GM21390 (cell line): Measurements from ENCODE around the gene RAMP2.

Experiments
- ATAC-seq: cut with Tn5 transposase; IDR thresholded peaks from one replicate; pipeline ENCODE4 v1.9.1; 2021; ENCODE audit not compliant: unreplicated experiment

Gene RAMP2

DNA sequence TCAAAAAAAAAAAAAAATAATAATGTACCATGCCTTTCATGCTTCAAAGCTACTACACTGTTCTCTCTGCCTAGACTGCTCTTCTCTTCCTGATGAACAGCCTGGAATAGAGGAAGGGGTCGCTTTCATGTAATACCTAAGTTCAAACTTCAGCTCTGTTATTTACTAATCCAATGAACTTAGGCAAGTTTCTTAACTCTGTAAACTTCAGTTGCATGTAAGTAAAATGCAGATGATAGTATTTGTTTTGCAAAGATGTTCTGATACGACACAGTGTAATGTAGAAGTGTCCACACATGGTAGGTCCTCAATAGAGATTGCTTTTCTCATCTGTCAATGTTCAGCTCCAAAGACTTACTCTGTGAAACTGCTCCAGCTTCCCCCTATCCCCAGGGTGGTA lies 30.9 kb downstream of the RAMP2 start:
- ATAC-seq = no peak

DNA sequence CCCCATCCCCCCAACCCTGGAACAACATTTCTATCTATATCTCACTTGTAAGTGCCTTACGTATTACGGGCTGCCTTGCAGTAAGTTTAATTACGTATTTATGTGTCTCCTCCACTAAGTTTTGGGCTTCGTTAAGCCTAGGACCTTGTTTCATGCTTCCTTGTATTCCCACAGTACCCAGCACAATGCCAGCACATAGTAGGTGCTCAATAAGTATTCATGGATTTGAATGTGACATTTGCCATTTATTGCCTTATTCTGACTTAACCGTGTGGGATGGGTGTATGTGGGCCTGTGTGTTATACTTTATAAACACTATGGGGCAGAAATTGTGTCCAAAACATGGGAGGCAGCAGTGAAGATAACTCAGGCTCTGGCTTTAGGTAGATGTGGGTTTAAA lies 31.5 kb downstream of the RAMP2 start:
- ATAC-seq = no peak

DNA sequence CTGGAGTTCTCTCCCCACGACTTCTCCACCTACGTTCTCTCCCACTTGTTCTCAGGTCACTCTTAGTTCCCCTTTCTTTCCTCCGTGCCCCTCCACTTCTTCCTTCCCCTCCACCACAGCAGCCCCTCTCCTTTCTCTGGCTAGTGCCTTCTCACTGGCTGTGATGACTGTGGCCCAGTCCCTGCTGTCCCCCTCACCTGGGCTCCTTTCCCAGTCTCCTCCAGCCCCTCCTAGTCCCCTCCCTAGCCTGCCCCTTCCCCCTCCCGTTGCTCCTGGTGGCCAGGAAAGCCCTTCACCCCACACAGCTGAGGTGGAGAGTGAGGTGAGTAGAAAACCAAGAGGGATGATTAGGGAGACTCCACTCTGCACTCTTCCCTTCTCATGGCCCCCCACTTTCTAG lies 34.0 kb downstream of the RAMP2 start:
- no peak for ATAC-seq

DNA sequence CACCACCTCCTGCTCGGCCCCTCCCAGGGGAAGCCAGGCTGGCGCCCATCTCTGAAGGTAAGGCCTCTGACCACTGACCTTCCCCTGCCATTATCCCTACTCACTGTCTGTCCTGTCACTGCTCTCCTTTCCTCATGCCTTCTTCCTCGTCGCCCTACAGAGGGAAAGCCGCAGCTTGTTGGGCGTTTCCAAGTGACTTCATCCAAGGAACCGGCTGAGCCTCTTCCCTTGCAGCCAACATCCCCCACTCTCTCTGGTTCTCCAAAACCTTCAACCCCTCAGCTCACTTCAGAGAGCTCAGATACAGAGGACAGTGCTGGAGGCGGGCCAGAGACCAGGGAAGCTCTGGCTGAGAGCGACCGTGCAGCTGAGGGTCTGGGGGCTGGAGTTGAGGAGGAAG lies 34.4 kb downstream of the RAMP2 start:
- ATAC-seq = no peak

DNA sequence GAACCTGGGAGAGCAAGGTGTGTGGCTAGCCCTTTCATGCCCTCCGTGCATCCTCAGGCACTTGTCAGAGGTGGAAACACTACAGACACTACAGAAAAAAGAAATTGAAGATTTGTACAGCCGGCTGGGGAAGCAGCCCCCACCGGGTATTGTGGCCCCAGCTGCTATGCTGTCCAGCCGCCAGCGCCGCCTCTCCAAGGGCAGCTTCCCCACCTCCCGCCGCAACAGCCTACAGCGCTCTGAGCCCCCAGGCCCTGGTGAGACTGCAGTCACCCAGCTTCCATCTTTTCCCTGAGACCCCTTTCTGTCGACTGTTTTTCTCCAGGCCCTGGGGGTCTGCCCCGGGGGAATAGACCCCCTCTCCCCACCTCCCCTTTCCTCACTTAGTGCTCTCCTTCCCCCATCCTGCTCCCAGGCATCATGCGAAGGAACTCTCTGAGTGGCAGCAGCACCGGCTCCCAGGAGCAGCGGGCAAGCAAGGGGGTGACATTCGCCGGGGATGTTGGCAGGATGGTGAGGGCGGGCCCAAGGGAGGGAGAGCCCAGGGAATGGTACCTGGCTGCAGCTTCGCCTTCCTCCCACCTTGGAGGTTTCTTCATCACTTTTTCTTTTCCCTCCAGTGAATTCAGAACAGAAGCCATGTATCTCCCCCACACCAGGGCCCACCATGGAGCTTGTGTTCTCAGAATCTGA lies 35.2 kb downstream of the RAMP2 start:
- no peak for ATAC-seq

DNA sequence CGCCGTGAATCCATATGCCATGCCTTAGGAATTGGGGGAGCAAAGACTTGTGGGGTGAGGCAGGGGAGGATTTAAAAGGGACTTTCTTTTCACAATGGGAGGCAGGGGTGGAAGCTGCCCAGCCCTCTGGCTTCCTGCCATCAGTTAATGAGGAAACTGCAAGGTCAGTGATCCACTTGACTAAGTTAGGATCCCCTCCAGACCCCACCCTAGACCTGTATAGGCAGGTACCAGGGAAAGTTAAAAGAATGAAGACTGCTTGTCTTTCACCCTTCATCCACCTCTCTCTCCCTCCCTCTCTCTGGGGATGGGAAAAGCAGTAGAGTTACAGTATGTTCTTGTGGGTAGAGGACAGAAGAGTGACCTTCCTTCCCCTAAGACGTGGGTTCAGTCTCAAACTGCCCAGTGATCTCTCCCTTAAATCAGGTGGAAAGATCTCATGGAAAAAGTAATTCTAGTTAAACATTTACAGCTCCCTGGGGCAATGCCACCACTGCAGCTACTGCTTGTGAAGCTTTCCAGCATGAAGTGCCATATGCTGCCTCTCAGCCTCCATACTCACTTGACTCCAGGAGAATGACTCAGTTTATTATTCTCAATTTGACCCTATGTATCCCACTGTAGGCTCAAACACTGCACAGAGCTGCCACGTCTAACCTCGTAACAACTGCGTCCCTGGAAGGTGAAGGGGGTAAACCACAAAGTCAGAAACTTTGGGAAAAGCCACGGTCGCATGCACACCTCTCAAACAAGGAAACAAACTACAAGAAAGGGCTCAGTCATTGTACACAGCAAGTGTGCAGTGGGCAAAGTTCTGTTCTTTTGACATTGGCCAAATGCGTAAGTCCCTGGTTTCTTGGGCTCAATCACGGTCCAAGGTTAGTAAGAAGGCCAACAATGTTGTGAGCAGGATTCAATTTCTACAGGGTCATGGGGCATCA lies 36.3 kb downstream of the RAMP2 start:
- ATAC-seq = no peak

DNA sequence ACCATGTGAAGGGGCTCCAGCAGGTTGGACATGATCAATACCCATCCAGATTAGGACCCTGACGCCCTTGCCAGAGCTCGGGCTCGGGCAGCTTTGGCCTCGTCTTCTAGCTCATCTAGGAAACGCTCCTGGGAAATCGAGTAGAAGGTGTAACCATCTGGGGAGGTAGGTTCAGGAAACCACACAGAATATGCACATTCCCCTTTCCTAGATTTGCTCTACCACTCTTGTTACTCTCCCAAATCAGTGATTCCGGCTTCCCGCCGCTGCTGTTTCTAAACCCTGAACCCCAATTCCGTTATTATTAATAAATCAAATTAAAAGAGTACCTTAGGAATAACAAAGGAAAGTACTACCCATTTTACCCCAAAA lies 37.0 kb downstream of the RAMP2 start:
- no peak for ATAC-seq

DNA sequence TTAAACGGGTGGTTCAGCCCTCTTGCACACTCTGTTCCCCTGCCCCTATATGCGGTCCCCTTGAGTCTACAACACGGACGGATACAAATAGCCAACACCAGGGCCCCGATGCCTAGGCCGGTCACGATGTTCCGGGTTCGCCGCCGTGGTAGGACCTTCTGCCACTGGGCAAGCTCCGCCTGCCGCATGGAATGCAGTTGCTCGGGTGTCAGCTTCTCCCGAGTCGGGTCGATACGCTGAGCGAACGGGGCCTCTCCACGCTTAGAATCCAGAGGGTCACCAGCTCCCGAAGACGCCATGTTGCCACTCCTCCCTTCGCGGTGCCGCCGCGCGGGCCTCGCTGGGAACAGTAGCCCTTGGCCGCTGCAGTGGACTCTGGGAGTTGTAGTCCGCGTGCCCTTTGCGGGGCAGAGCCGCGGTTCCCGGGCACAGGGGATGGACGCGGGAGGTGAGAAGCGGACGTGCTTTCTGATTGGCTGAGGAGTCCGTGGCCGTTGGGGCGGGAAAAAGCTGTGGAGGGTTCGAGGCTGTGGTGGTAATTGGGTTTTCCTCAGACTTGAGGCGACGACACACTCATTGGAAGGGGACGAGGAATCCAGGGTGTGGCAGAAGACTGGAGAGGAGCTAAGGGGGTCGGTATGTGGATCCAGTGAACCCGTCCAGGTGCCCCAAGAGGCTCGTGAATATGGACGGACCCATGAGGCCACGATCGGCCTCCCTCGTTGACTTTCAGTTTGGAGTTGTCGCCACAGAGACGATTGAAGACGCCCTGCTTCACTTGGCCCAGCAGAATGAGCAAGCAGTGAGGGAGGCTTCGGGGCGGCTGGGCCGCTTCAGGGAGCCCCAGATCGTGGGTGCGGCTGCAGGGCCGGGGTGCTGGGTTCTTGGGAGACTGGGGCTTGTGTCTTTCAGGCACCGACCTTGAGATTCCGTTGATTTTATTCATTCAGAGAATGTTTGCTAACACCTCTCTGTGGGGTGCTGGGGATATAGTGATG lies 37.7 kb downstream of the RAMP2 start, which contains the start of the genes CNTD1 and COA3:
CNTD1 (plus strand) TSS at position 479 of the 998 bp plus-strand sequence; CDS start at position 686, 207 bp downstream.
COA3 (minus strand) TSS at position 322 of the 998 bp plus-strand sequence; CDS start at position 299, 23 bp downstream.
- ATAC-seq = peak; percentile 69

DNA sequence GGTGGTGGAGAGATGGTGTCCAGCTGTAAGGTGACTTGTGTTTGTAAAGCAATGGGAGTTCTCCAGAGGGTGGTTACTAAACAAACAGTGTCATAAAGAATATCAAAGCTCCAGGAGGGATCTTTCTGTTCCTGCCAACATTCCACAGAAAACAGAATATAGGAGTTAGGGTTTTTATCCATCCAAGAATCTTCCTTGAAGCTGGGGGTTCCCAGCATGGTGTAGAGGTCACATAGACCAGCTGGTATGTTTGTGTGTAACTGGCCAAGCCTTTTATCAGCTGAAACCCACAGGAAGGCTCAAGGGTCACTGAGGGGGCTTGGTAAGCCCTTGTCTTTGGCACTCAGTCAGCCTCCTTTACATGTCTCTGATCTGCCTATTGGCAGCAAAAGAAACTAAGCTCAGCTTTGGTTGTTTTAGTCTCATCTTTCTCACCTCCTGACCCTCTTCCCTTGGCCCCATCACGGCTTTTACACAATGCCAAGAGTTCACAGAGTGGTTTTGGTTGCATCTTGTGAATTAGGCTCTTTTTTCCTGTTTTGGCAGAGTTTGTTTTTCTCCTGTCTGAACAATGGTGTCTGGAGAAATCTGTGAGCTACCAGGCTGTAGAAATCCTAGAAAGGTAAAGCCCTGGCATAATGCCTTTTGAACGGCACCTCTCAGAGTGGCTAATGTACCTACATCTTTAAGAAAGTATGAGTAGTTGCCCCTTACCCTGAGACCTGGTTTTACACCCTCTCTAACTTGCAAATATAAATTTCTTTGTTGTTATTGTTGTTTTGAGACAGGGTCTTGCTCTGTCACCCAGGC lies 42.3 kb downstream of the RAMP2 start:
- ATAC-seq = no peak

DNA sequence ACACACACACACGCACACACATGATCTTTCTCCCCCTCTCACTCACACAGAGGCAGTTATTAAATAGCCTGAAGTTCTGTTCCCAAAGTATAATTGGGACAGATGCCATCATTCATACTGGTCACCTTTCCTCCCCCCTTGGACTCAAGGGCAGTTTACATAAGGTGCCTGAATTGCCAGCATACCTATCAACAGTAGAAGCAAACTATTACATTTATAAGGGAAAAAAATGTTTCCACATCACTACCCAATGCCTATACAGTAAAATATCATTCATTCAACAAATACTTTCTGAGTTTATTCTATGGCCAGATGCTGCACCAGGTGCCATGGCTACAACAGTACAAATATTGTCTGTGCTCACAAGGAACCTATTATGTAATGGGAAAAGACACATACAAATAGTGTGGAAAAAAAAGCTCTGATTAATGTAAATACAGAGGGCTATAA lies 43.9 kb downstream of the RAMP2 start:
- no peak for ATAC-seq

DNA sequence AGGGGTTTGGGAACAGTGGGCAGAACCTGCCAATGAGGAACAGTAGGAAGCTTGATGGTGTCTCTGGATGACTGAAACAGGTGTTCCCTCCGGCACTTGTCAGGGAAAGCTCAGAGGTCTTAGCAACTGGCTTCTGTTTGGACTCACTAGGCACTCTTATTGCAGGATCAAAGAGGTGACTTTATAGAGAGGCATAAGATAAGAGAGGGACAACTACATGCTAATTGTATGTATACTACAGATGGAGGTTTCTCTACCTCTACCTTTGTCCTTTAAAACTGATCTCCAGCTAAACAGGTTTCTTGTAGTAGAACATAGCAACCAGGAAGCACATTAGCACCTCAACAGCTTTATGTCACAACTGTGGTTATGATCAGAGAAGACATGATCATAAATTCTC lies 45.2 kb downstream of the RAMP2 start:
- no peak for ATAC-seq

DNA sequence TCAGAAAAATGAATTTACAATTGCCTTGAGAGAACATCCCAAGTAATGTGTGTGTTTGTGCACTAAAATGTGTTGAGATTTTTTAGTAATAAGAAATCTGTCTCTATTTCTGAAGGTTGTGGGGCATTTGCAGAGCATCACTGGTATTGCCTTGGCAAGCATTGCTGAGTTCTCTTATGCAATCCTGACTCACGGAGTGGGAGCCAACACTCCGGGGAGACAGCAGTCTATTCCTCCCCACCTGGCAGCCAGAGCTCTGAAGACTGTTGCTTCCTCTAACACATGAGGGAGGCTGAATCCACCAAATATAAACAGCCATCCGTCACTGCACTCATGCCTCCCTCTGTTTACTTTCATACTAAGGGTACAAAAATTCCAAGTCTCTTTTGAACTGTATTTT lies 48.2 kb downstream of the RAMP2 start:
- no peak for ATAC-seq
